ENCODE measurements around the gene TRIM25. TPM values are rescaled to one million over a fixed set of nuclear protein-coding genes. Genes with fewer than 3 reads are reported as not detected.

The TRIM25 gene
- total and polyA plus RNA-seq, 3 experiments from 2014 or later, result 7.6 to 49.2 (median 47.6) TPM

DNA sequence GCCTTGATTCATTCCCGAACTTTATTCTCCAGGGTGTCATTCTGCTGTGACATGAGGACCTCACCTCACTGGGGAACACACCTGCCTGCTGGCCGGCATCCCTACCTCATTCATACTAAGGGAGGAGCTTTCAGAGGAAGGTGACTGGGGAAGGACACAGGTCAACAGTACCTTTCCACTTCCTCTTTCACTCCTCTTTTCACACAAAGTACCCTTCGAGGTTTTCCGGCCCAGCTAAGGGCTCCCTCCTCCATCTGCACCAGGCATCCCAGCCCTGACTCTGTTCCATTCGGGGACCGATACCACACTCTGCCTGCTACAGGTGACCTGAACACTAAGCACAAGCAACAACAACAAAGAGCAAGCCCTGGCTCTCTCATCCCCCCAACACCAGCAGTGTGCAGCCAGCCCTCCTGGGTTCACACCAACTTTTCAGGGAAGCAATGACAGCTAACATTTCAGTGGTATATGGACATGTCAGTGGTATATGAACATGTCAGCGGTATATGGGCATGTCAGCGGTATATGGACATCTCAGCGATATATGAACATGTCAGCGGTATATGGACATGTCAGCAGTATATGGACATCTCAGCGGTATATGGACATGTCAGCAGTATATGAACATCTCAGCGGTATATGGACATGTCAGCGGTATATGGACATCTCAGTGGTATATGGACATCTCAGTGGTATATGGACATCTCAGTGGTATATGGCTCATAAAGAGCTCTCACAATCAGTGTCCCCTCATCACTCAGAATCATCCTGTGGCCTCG, 16.0 kb downstream of the TRIM25 start:
- no peak overlapping the region for H3K4me3 ChIP-seq (ENCODE audit: low read length)
- no peak overlapping the region for H3K4me3 Mint-ChIP-seq
- ChIA-PET CTCF (no interaction called here), POLR2A (no interaction called here)
- H3K4me1 ChIP-seq (ENCODE audit: insufficient read depth, low read length), result no peaks in the 10 kb centered on the region
- H3K9me3 ChIP-seq (ENCODE audit: low read length), result no peaks in the 10 kb centered on the region
- peaks cover 66% of the 10 kb centered on the region for H3K36me3 ChIP-seq (ENCODE audit: insufficient read depth, low read length)
- H3K9me3 Mint-ChIP-seq, result no peaks in the 10 kb centered on the region
- no peaks in the 10 kb centered on the region for H3K27me3 Mint-ChIP-seq
- H3K27me3 ChIP-seq (ENCODE audit: insufficient read depth, low read length, poor library complexity, severe bottlenecking), result no peaks in the 10 kb centered on the region
- no peak overlapping the region for H3K27ac ChIP-seq (ENCODE audit: low read depth, low read length)
- H3K36me3 Mint-ChIP-seq, result peaks cover 13 to 97% (median 28%) of the 10 kb centered on the region in 3 donors
- no peak for DNase-seq
- peaks cover 0 to 10% (median 4%) of the 10 kb centered on the region in 3 donors for H3K4me1 Mint-ChIP-seq
- peak overlapping the region in 4 of 8 donors; percentile 22 to 79 (median 44) for H3K27ac Mint-ChIP-seq

DNA sequence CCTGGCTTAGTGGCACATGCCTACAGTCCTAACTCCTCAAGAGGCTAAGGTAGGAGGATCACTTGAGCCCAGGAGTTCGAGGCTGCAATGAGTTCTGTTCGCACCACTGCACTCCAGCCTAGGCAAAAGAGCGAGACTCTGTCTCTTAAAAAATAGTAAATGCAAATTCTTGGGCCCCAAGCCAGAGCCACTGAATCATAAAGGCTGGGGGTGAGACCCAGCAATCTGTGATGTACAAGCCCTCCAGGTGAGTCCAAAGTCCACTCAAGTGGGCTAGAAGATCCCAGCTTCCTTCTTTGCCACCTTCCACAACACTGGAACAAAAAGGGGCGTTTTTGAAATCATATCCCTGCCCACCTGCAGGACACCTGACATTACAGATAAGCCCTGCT, 16.9 kb downstream of the TRIM25 start:
- no peak for DNase-seq
- Mint-ChIP-seq H3K27ac (peak overlapping the region in 3 of 8 donors; percentile 58 to 72 (median 58)), H3K4me1 (peaks cover 0 to 12% (median 4%) of the 10 kb centered on the region in 3 donors), H3K9me3 (no peaks in the 10 kb centered on the region), H3K36me3 (peaks cover 20 to 97% (median 35%) of the 10 kb centered on the region in 3 donors), H3K4me3 (no peak overlapping the region), H3K27me3 (no peaks in the 10 kb centered on the region)
- no peak overlapping the region for H3K27ac ChIP-seq (ENCODE audit: low read depth, low read length)
- CTCF ChIA-PET, result no interaction called here
- H3K27me3 ChIP-seq (ENCODE audit: insufficient read depth, low read length, poor library complexity, severe bottlenecking), result no peaks in the 10 kb centered on the region
- H3K4me3 ChIP-seq (ENCODE audit: low read length), result no peak overlapping the region
- H3K4me1 ChIP-seq (ENCODE audit: insufficient read depth, low read length), result no peaks in the 10 kb centered on the region
- no peaks in the 10 kb centered on the region for H3K9me3 ChIP-seq (ENCODE audit: low read length)
- POLR2A ChIA-PET, result no interaction called here
- peaks cover 62% of the 10 kb centered on the region for H3K36me3 ChIP-seq (ENCODE audit: insufficient read depth, low read length)

GRCh38 chr17:56896217-56896967, 17.5 kb downstream of the TRIM25 start:
- Histone ChIP-seq H3K36me3 (ENCODE audit: insufficient read depth, low read length) (peaks cover 56% of the 10 kb centered on the region), H3K4me1 (ENCODE audit: insufficient read depth, low read length) (no peaks in the 10 kb centered on the region), H3K9me3 (ENCODE audit: low read length) (no peaks in the 10 kb centered on the region), H3K27ac (ENCODE audit: low read depth, low read length) (no peak overlapping the region), H3K4me3 (ENCODE audit: low read length) (no peak overlapping the region), H3K27me3 (ENCODE audit: insufficient read depth, low read length, poor library complexity, severe bottlenecking) (no peaks in the 10 kb centered on the region)
- POLR2A ChIA-PET, result no interaction called here
- H3K4me3 Mint-ChIP-seq, result no peak overlapping the region
- H3K4me1 Mint-ChIP-seq, result peaks cover 0 to 12% (median 4%) of the 10 kb centered on the region in 3 donors
- no peaks in the 10 kb centered on the region for H3K9me3 Mint-ChIP-seq
- no peaks in the 10 kb centered on the region for H3K27me3 Mint-ChIP-seq
- H3K27ac Mint-ChIP-seq, result no peak overlapping the region
- DNase-seq, result no peak
- peaks cover 20 to 96% (median 35%) of the 10 kb centered on the region in 3 donors for H3K36me3 Mint-ChIP-seq
- CTCF ChIA-PET, result no interaction called here

GRCh38 chr17:56894859-56895455, 18.9 kb downstream of the TRIM25 start:
- no peak for DNase-seq
- Mint-ChIP-seq H3K9me3 (no peaks in the 10 kb centered on the region), H3K27ac (no peak overlapping the region), H3K4me3 (no peak overlapping the region), H3K4me1 (peaks cover 0 to 5% (median 2%) of the 10 kb centered on the region in 3 donors), H3K36me3 (peaks cover 15 to 96% (median 33%) of the 10 kb centered on the region in 3 donors), H3K27me3 (no peaks in the 10 kb centered on the region)
- no peaks in the 10 kb centered on the region for H3K9me3 ChIP-seq (ENCODE audit: low read length)
- CTCF ChIA-PET, result interaction anchor here (1.3 to 1.4 kb wide), 2 partner anchors 43 to 44 kb away, joined by 3 to 7 read pairs; no protein-coding TSS in a partner anchor
- no peak overlapping the region for H3K4me3 ChIP-seq (ENCODE audit: low read length)
- POLR2A ChIA-PET, result no interaction called here
- H3K27ac ChIP-seq (ENCODE audit: low read depth, low read length), result no peak overlapping the region
- peaks cover 49% of the 10 kb centered on the region for H3K36me3 ChIP-seq (ENCODE audit: insufficient read depth, low read length)
- no peaks in the 10 kb centered on the region for H3K4me1 ChIP-seq (ENCODE audit: insufficient read depth, low read length)
- H3K27me3 ChIP-seq (ENCODE audit: insufficient read depth, low read length, poor library complexity, severe bottlenecking), result no peaks in the 10 kb centered on the region

DNA sequence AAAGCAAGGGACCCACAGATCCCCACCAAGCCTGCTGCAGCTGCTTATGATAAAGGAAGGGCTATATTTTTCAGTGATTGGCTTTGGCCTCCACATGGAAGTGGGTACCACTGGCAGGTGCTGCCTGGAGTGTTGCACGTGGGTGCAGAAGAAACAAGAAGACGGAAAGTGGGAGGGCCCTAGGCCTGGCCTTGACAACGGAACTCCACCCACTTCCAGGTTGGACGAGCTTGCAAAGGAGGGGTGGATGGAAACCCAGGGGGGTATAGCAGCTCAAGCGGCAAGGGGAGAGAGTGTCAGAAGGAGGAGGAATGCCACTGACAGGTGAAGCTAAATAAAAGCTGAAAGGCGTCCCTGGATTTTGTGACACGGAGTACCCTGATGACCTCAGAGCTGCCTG, 20.3 kb downstream of the TRIM25 start:
- peaks cover 0 to under 1% (median 0%) of the 10 kb centered on the region in 5 donors for H3K9me3 Mint-ChIP-seq
- Histone ChIP-seq H3K4me3 (ENCODE audit: low read length) (no peak overlapping the region), H3K36me3 (ENCODE audit: insufficient read depth, low read length) (peaks cover 37% of the 10 kb centered on the region), H3K27me3 (ENCODE audit: insufficient read depth, low read length, poor library complexity, severe bottlenecking) (no peaks in the 10 kb centered on the region), H3K9me3 (ENCODE audit: low read length) (no peaks in the 10 kb centered on the region), H3K4me1 (ENCODE audit: insufficient read depth, low read length) (no peaks in the 10 kb centered on the region), H3K27ac (ENCODE audit: low read depth, low read length) (no peak overlapping the region)
- H3K27ac Mint-ChIP-seq, result no peak overlapping the region
- no peaks in the 10 kb centered on the region for H3K27me3 Mint-ChIP-seq
- H3K36me3 Mint-ChIP-seq, result peaks cover 27 to 95% (median 31%) of the 10 kb centered on the region in 3 donors
- peaks cover 0 to 5% (median 2%) of the 10 kb centered on the region in 3 donors for H3K4me1 Mint-ChIP-seq
- ChIA-PET CTCF (interaction anchor here (0.8 to 2.2 kb wide), 5 partner anchors 15 to 74 kb away, joined by 3 to 10 read pairs (median 3); no protein-coding TSS in a partner anchor), POLR2A (no interaction called here)
- H3K4me3 Mint-ChIP-seq, result no peak overlapping the region
- DNase-seq, result no peak

- Mint-ChIP-seq H3K27ac (peak overlapping the region in 2 of 8 donors; percentile 30 to 32), H3K4me3 (no peak overlapping the region), H3K36me3 (peaks cover 33 to 92% (median 39%) of the 10 kb centered on the region in 3 donors), H3K27me3 (no peaks in the 10 kb centered on the region), H3K9me3 (peaks cover 0 to 5% (median 3%) of the 10 kb centered on the region in 5 donors), H3K4me1 (peaks cover 0 to 5% (median 0%) of the 10 kb centered on the region in 3 donors)
- CTCF ChIA-PET, result interaction anchor here (0.9 to 2.2 kb wide), 6 partner anchors 9 to 113 kb away, joined by 3 to 10 read pairs (median 4); no protein-coding TSS in a partner anchor
- POLR2A ChIA-PET, result no interaction called here
- Histone ChIP-seq H3K9me3 (ENCODE audit: low read length) (peaks cover 3% of the 10 kb centered on the region), H3K27ac (ENCODE audit: low read depth, low read length) (no peak overlapping the region), H3K4me1 (ENCODE audit: insufficient read depth, low read length) (no peaks in the 10 kb centered on the region), H3K4me3 (ENCODE audit: low read length) (no peak overlapping the region), H3K36me3 (ENCODE audit: insufficient read depth, low read length) (peaks cover 28% of the 10 kb centered on the region), H3K27me3 (ENCODE audit: insufficient read depth, low read length, poor library complexity, severe bottlenecking) (no peaks in the 10 kb centered on the region)
- no peak for DNase-seq
Observed at GRCh38 chr17:56892333-56892732, 21.5 kb downstream of the TRIM25 start.

DNA sequence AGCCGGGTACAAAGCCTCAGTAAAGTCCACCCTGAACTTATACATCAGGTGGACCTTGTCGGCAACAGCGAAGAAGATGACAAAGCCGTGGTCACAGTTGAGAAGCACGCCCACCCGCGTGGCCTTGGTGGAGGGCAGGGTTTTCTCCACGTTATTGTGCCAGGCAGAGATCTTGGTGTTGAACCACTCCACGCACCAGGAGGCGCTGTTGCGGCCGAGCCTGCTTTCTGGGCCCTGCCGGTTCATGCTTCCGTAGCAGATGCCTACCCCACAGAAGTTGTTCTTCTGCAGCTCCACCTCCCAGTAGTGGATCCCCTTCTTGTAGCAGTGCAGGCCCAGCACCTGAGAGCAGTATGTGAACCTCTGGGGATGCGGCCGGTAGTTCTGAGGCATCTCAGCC, 22.1 kb downstream of the TRIM25 start:
- Mint-ChIP-seq H3K4me3 (no peak overlapping the region), H3K4me1 (peaks cover 0 to 5% (median 0%) of the 10 kb centered on the region in 3 donors), H3K27me3 (no peaks in the 10 kb centered on the region), H3K27ac (no peak overlapping the region), H3K36me3 (peaks cover 36 to 90% (median 45%) of the 10 kb centered on the region in 3 donors), H3K9me3 (peaks cover 0 to 8% (median 6%) of the 10 kb centered on the region in 5 donors)
- POLR2A ChIA-PET, result no interaction called here
- no peaks in the 10 kb centered on the region for H3K4me1 ChIP-seq (ENCODE audit: insufficient read depth, low read length)
- H3K9me3 ChIP-seq (ENCODE audit: low read length), result peaks cover 3% of the 10 kb centered on the region
- no peak overlapping the region for H3K4me3 ChIP-seq (ENCODE audit: low read length)
- no peak overlapping the region for H3K27ac ChIP-seq (ENCODE audit: low read depth, low read length)
- DNase-seq, result peak; percentile 24 to 64 (median 48)
- no peaks in the 10 kb centered on the region for H3K27me3 ChIP-seq (ENCODE audit: insufficient read depth, low read length, poor library complexity, severe bottlenecking)
- peaks cover 28% of the 10 kb centered on the region for H3K36me3 ChIP-seq (ENCODE audit: insufficient read depth, low read length)
- CTCF ChIA-PET, result interaction anchor here (0.9 to 1.7 kb wide), 5 partner anchors 9 to 112 kb away, joined by 3 to 7 read pairs (median 4); no protein-coding TSS in a partner anchor
